ENCODE measurements around the gene HSPA12B.

Gene HSPA12B, protein sequence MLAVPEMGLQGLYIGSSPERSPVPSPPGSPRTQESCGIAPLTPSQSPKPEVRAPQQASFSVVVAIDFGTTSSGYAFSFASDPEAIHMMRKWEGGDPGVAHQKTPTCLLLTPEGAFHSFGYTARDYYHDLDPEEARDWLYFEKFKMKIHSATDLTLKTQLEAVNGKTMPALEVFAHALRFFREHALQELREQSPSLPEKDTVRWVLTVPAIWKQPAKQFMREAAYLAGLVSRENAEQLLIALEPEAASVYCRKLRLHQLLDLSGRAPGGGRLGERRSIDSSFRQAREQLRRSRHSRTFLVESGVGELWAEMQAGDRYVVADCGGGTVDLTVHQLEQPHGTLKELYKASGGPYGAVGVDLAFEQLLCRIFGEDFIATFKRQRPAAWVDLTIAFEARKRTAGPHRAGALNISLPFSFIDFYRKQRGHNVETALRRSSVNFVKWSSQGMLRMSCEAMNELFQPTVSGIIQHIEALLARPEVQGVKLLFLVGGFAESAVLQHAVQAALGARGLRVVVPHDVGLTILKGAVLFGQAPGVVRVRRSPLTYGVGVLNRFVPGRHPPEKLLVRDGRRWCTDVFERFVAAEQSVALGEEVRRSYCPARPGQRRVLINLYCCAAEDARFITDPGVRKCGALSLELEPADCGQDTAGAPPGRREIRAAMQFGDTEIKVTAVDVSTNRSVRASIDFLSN

GRCh38 chr20:3732327-3733118 lies at the start of gene HSPA12B:
TSS of gene HSPA12B (plus strand) at chr20:3732685. CDS start at chr20:3738675, 5,990 bp downstream.
- DNase-seq, result no peak

DNA sequence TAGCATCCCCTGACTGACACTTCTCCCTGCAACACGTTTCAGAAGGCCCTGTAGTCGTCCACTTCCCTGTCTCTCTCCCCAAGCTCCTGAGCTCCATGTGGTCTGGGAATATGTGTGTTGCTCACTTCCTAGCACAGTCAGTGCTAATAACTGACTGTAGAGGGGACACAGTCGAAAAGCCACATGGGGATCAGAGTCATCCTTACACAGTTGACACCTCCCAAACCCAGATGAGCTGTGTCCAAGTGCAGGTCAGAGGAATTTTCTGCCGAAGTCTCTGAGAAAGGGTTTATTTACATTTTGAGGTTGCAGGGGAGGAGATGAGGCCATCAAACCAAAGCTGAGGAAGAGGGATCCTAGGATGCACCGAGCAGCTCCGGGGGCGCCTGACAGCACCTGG lies 47.1 kb upstream of the HSPA12B start:
- DNase-seq, result no peak

DNA sequence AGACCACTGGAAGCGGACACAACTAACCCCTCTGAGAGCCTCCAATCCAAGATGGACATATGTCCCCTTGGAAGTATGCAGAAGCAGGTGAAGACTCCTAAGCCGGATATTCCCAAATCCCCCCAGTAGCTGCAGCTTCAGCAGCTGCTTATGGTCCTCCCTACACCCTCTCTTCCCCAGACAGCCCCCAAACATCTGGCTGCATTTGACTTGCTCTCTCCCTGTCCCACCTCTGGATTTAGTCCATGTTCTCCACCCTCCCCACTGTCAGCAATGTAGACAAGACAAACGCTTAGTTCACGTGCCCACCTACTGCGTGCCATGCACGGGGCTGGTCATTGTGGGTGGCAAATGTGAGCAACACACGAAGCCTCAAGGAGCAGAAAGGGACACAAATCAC lies 46.1 kb upstream of the HSPA12B start:
- DNase-seq, result no peak

GRCh38 chr20:3686867-3687321 lies 45.6 kb upstream of the HSPA12B start:
- DNase-seq, result no peak

GRCh38 chr20:3687655-3688054 lies 44.8 kb upstream of the HSPA12B start:
- DNase-seq, result no peak

- no peak for DNase-seq
These were observed 42.5 kb upstream of the HSPA12B start for GRCh38 chr20:3689978-3690377.

DNA sequence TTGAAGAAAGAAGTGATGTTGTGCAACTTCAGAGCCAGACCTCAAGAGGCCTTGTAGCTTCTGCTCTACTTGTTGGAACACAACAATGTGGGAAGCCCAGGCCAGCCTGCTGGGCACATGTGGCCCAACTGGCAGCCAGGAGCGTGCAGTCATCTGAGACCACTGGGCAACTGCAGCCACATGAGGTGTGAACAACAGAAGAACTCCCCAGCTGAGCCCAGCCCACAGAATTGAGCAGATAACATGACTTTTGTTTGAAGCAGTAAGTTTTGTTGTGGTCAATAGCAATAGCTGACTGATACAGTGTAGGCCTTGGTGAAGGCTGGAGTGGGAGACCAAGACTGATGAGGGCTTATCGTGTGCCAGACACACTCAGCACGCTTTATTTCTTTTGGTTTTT lies 42.1 kb upstream of the HSPA12B start:
- DNase-seq, result no peak

DNA sequence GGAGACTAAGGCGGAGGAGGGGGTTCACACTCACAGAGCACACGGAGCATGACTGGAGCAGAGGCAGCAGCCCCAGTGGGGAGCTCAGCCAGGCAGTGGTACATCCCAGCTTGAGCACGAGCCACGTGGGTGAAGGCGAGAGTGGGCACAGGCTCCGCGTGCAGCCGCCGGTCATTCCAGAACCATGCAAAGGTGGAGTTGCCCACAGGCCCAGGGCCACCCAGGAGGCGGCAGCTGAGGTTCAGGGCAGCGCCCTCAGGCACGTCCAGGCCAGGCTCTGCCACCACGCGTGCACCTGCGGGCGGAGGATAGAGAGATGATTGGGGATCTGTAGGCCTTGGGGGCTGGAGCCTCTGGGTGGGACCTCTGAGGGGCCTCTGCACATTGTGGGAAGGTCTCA lies 41.2 kb upstream of the HSPA12B start:
- DNase-seq, result no peak

DNA sequence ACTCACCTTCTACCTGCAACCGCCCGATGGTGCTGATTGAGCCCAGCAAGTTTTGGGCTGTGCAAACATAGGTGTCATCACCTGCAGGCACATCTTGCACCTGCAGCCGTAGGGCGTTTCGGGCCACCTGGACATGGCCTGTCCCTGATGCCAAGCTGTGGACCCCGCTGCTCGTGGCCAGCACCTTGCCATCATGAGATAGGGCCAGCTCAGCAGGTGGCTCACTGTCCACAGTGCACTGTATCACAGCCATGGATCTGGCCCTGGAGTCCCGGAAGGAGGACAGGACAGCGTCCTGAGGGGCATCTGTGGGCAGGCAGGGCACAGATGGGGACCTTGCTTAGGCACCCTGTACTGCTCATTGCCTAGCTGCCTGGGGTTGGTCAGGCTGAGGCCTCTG lies 40.6 kb upstream of the HSPA12B start:
- no peak for DNase-seq

- DNase-seq, result no peak
These were observed 39.7 kb upstream of the HSPA12B start for GRCh38 chr20:3692706-3693294.

DNA sequence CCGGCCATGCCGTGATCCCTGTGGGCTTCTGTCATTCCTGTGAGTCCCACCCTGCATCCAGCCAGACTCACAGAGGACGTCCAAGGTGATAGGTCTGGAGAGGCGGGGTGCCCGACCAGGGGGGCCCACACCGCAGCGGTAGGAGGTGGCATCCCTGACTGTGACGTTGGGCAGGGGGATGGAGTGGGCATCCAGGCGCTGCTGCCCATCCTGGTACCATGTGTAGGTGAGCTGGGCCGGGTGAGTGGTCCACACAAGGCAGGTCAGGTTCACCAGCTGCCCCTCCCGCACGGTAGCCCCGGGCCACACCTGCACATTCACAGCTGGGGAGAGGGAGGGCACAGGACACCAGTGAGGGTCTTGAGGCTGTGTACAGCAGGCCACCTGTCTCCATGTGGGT lies 39.1 kb upstream of the HSPA12B start:
- no peak for DNase-seq

GRCh38 chr20:3694864-3695263 lies 37.6 kb upstream of the HSPA12B start:
- DNase-seq, result no peak

GRCh38 chr20:3696200-3696599 lies 36.3 kb upstream of the HSPA12B start:
- DNase-seq, result no peak

DNA sequence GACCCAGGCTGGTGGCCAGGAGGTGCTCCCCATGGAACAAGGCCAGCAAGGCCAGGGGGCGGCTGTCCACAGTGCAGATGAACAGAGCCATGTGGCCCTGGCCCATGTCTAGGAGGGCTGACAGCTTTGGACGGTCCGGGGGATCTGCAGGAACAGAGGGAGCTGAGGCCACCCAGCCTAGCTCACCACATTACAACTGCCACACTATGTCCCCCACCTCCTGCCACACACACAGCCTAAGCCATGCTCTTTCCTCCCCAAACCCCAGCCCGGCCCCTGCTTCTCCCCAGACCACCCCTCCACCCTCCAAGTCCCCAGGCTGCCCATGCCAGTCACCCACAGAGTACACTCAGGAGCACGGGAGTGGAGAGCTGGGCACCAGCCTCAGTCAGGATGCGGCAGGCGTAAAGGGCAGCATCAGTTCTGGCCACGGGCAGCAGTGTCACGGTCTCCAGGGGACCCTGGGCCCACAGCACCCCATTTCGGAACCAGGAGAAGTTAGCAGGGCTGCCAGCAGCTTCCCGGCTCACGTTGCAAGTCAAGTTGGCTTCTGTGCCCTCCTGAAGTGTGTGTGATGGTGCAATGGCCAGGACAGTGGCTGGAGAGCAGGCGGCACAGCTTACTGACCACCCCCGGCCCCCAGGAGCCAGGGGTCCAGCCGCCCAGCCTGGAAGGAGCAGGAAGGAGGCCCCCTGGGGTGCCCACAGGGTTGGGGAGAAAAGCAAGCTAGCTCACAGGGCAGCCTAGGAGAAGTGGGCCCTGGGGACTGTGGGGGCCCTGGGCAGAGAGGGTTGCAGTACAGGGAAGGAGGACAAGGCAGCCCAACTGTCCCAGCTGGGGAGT lies 35.5 kb upstream of the HSPA12B start:
- DNase-seq, result no peak

- no peak for DNase-seq
These were observed 34.7 kb upstream of the HSPA12B start for GRCh38 chr20:3697588-3698305.

- DNase-seq, result no peak
These were observed 33.9 kb upstream of the HSPA12B start for GRCh38 chr20:3698591-3699001.

DNA sequence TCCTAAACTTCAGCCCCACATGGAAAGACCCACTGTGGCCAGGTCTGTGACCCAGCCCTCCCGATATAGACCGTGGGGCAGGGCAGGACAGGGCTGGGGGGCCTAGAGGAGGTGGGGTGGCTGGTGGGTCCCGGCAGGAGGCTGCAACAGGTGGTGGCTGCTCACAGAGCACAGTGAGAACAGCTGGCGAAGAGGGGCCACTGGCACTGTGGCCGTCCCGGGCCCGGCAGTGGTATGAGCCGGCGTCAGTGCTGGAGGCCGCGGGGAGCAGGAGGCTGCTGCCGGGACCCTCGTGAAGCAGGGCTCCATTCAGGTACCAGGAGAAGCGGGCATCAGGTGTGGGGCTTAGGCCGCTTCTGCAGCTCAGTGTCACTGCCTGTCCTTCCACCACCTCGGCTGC lies 33.4 kb upstream of the HSPA12B start:
- no peak for DNase-seq

DNA sequence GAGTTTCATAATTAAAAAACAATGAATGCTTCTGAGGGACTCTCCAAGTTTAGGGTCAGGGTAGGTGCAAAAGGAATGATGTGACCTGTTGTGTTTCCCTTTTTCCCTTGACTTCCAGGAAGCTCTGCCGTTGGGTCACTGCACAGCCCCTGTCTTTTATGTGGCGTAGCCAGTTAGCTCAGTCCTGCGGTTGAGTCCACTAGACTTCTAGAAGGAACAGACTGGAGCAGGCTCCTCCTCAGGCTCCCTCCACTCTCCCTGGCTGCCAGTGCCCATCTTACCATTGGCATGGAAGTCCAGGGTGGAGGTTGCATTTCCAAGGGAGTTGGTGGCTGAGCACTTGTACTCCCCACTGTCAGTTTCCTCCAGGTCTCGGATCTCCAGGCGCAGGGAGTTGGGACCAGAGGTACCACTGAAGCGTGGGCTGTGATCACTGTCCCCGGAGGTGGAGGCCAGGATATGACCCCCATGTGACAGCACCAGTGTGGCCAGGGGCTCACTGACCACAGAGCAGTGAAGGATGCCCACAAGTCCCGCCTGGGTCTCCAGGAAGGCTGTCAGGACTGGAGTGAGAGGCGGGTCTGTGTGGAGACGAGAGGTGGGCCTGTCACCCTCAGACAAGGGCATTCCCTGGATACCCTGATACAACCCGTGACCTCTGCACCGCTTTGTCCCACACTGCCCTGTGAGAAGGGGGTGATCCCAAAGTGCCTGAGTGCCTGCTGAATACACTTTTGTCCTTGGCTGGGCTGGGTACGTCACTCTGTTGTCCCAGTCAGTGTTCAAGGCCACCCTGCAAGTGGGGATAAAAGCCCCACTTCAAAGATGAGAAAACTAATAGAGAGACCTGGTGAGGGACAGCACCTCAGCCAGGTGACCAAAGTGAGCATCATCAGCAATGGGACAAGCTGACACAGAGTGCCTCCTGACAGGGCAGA lies 31.2 kb upstream of the HSPA12B start:
- no peak for DNase-seq

- no peak for DNase-seq
These were observed 29.7 kb upstream of the HSPA12B start for GRCh38 chr20:3702611-3703391.

All from CD4-positive, alpha-beta T cell treated with Interleukin-17A for 4 hours (primary cell).